Upper lobe of left lung (tissue), 4 donors: ENCODE data around the gene DGKI.

Source experiments
- POLR2A ChIP-seq, 4 donors: fragments of 450-650 bp; IDR thresholded peaks; one replicate each; pipeline ENCODE4 v1.5.1; 2016 to 2017; ENCODE audit warnings: antibody characterized with exemption in 4 of 4, mild to moderate bottlenecking in 2 of 4
- POLR2AphosphoS5 ChIP-seq, 2 donors: sonication (generic); formaldehyde crosslinking; IDR thresholded peaks; one replicate each; pipeline ENCODE4 v1.5.1; 2017; ENCODE audit warnings: antibody characterized with exemption in 2 of 2

GRCh38 chr7:137862964-137863363 is 16.2 kb upstream of the DGKI start:
- no peak for TF ChIP-seq POLR2A (IDR thresholded peaks at IDR 0.05)
- TF ChIP-seq POLR2AphosphoS5 (IDR thresholded peaks at IDR 0.05): no peak
